GM18951 (cell line): ENCODE data around the gene ZKSCAN5.
"Not testable (repeated sequence)": the region's sequence is repeated elsewhere in the genome, so short reads cannot be mapped to it uniquely, and the experiment has no call there.

ENCODE experiments used
- POLR2A ChIP-seq: IDR thresholded peaks from 4 replicates; pipeline ENCODE4 v1.6.1; 2011; ENCODE audit warnings: mild to moderate bottlenecking; ENCODE audit not compliant: insufficient read length, insufficient read depth; ENCODE audit errors: extremely low read depth
- in situ Hi-C: fragments of 300-500 bp; cut with MboI; formaldehyde crosslinking; loops from one replicate; pipeline ENCODE4 v1.12.0; 2022; ENCODE audit warnings: low sequenced_read_pairs, mixed read lengths, inconsistent platforms; ENCODE audit not compliant: unreplicated experiment

ZKSCAN5 gene

DNA sequence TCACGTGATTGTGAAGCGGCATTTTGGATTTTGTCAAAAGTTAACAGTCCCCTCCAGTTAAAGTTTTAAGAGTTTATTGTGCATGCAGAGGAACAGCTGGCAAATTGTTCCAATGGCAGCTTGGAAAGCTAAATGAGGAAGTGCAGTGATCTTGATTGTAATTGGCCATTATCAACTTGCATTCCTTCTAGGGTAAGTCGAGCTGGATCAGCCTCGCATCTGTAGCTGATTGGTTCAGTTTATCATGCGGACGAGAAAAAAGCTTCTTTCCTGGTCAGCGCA is 31.2 kb upstream of the ZKSCAN5 start:
- no peak for TF ChIP-seq POLR2A
- in situ Hi-C loops, result no loop called here

DNA sequence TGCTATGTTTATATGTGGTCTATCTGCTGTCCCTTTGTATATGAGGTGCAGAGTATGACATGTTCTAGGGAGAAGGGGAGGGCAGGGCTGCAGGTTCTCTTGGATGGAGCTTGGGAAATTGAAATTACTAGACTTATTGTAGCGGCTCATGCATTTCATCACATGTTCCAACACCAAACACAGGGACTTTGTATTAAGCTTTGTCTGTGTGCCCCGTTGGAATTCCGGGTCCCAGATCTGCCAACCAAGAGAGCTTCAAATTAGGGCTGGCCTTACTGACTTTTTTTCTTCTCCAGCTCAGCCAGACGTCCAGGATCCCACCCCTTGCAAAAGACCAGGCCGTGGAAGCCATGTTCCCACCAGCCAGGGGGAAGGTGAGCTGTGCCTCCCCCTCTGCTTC is 28.4 kb upstream of the ZKSCAN5 start:
- no peak for TF ChIP-seq POLR2A
- in situ Hi-C loops, result no loop called here

DNA sequence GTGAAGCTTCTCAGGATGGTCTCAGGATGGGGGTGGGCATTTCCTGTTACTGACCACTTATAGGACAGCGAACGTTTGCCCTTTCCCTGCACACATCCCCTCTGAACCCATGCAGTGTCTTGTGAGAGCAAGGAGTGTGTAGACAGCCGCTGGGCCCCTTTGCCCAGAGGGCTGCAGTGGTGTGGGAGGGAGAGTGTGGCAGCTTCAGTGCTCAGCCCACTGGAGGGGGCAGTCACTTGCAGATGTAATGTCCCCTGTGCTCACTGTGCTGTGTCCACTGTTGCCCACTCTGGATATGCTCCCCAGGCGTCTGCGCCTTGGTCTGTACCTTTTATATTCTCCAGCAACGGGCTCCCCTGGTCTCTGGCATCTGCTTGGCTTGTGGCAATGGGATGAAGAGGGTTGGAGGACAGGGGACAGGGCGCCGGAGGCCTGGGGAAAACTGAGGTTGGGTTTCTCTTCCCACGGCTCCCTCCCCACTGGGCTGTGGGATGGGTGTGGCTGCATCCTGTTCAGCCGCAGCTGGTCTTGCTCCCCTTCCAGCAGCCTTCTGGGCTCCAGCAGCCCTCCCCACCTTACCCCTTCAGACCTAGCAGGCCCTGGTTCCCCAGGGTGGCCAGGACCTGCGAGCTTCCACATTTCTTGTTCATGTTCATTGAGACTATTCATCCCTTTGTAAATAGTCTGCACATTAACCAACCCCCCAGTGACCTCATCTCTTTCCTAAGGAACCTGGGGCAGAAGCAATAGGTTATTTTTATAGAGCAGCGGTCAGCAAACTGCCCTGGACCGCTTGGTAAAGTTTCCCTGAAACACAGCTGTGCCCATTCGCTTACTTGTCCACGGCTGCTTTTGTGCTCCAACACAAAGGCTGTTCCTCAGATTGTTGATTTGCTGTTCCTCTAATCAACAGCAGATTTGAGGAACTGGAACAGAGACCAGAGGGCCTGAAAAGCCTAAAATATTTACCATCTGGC is 25.7 kb upstream of the ZKSCAN5 start:
- TF ChIP-seq POLR2A, result no peak
- in situ Hi-C loops, result no loop called here

DNA sequence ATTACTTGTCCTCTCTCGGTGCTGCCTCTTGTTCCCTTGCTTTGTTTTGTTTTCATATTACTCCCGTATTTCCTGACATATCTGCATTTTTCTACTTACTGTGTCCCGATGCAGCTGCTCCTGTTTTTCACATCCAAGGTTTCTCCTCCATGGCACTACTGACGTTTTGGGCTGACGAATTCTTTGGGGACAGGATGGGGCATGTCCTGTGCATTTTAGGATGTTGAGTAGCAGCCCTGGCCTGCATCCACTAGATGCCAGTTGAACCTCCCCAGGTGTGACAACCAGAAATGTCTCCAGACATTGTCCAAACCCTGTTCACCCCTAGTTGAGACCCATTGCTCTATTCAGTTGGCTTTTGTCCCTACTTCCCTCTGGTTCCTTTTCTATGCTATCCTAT is 19.4 kb upstream of the ZKSCAN5 start:
- TF ChIP-seq POLR2A, result no peak
- in situ Hi-C loops, result no loop called here

GRCh38 chr7:99489235-99489634 is 15.2 kb upstream of the ZKSCAN5 start:
- in situ Hi-C loops, result no loop called here
- TF ChIP-seq POLR2A, result no peak

DNA sequence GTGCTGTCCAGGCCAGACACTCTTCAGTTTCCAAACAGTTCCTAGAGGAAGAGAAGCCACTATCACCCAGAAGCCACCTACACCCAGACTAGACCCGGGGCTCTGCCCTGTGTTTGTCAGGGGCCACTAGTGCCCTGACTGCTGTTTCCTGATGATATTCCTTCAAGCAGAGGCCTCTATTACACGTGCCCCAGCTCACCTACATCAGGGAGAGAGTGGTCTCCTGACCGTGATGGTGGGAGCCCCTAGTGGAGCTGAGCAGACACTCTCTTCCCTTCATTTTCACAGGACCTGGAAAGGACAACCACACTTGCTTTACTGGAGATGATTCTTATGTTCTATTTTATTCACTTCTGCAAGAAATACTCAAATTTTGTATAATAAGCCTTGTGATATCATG is 13.6 kb upstream of the ZKSCAN5 start:
- in situ Hi-C loops, result no loop called here
- no peak for TF ChIP-seq POLR2A

DNA sequence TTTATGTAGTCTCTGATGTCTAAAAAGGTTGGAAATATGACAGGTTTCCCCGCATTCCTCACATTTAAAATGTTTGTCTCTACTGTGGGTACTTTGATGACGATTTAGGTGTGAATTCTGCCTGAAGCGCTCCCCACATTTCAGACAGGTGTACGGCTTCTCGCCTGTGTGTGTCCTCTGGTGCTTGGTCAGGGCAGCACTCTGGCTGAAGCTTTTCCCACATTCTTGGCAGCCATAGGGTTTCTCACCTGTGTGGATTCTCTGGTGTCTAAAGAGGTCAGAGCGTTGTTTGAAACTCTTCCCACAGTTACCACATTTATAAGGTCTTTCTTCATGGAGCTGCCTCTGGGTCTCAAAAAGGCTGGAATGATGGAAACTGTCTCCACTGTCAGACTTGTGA is 10.6 kb upstream of the ZKSCAN5 start:
- in situ Hi-C loops, result no loop called here
- TF ChIP-seq POLR2A, result no peak

DNA sequence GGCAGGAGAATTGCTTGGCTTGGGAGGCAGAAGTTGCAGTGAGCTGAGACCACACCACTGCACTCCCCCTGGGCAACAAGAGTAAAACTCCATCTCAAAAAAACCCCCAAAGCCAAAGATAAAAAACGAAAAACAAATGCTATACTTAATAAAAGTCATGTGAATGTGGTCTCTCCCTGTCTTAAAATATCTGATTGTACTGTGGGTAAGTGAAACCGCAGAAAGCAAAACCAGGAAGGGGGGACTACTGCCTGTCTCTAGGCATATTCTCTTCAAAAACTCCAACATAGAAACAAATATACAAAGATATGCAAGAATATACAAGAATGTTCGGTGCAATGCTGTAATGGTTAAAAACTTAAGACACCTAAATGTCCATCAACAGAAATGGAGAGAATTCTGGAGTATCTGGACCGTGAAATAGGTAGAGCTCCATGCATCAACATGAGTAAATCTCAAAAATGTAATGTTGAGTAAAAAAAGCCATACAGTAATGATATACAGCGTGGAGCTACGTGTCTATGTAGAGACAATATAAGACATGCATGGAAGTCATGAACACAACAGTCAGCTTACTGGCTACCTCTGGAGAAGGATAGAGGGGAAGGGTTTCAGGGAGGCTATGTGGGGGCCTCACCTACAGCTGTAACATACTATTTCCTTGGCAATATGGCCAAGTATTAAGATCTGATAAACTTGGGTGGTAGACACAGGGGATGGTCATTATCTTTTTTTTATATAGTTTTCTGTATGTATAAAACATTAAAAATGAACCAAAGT is 6.5 kb upstream of the ZKSCAN5 start:
- TF ChIP-seq POLR2A, result no peak
- in situ Hi-C loops, result no loop called here

DNA sequence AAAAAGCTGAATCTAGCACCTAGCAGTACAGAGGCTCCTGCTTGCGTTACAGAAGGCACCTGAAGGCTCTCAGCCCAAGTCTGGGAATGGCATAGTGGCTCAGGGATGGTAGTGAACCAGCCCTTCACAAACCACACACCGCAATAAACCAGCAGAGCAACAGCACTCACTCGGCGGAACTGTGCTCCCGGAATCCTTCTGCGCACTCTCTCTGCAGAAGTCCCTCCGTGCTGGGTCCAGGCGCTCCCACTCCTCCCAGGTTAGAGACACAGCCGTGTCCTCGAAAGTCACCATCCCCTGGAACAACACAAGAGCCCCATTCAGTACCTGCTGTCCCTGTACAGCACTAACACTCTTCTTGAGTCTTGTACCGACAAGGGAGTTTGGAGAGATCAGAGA is 5.9 kb upstream of the ZKSCAN5 start:
- TF ChIP-seq POLR2A, result no peak
- in situ Hi-C loops, result no loop called here

DNA sequence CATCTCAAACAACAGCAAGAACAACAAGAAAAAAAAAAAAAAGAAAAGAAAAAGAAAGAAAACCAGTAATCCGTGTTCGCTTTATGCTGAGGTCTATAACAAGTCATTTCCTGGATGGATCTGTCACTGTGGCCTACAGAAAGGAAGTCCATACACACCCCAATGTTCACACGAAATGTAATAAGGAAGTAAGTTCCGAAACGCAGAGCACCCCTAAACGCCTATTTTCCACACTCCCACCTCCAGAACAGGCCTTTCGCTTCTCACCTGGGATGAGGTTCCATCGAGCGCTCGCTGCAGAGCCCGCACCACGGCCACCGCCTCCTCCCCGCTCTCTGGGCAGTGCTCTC is 5.1 kb upstream of the ZKSCAN5 start:
- in situ Hi-C loops, result no loop called here
- TF ChIP-seq POLR2A, result no peak

DNA sequence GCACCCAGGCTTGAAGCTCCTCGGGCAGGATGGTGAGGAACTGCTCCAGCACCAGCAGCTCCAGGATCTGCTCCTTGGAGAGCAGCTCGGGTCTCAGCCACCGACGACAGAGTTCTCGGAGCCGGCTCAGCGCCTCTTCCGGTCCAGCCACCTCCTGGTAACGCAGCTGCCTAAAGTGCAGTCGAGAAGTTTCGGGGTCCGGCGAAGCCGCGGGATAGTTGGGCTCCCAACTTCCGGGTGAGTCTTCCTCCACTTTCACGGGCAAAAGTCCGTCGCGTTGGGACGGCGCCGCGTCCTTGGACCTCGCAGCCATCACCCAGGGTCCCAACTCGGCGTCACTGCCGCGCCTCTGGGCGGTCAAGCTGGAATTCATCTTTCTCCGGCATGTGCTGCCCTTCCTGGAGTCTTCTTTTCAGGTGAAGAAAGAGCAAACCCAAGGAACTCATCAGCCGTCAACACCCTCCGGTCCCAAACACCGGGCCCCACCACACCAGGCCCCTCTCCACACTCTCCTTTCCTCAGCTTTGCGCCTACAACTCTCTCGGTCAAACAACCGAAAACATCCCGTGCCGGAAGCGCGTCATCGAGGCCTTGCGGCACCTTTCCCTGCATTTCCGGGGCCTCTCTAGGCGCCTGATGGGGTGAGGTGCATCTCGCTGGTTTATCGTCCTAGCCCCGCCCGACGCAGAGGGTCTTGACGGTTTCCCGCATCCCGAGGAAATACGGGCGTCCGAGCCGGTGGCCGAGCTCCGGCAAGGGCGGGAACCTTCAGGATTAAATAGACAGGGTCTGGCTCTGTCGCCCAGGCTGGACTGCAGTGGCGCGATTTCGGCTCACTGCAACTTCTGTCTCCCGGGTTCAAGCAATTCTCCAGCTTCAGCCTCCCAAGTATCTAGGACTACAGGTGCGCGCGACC is 4.5 kb upstream of the ZKSCAN5 start, which contains the start of gene ZNF394:
Gene ZNF394, minus strand, starts transcription at position 561 of the 916 bp plus-strand sequence. Its CDS starts 188 bp downstream, at position 373.
- TF ChIP-seq POLR2A, result peak; percentile 69

GRCh38 chr7:99500637-99501009 is 3.8 kb upstream of the ZKSCAN5 start:
- in situ Hi-C loops, result no loop called here
- no peak for TF ChIP-seq POLR2A

More for the DNA sequence above, 4.5 kb upstream of the ZKSCAN5 start, which contains the start of gene ZNF394:
- in situ Hi-C loops, result no loop called here

DNA sequence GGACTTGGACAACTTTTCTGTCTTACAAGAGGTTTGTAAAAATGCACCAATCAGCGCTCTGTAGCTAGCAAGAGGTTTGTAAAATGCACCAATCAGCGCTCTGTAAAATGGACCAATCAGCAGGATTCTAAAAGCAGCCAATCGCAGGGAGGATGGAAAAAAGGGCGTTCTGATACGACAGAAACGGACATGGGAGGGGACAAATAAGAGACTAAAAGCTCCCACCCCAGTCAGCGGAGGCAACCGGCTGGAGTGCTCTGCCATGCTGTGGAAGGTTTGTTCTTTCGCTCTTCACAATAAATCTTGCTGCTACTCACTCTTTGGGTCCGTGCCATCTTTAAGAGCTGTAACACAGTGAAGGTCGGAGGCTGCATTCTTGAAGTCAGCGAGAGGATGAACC is 3.2 kb upstream of the ZKSCAN5 start:
- in situ Hi-C loops, result not testable (repeated sequence)
